GM18870 (cell line): ENCODE results near the gene ANO4.

Source experiments
- ATAC-seq: cut with Tn5 transposase; IDR thresholded peaks from one replicate; pipeline ENCODE4 v1.9.1; 2021; ENCODE audit warnings: moderate library complexity; ENCODE audit not compliant: unreplicated experiment

Gene ANO4

GRCh38 chr12:100794441-100795173 is at the start of gene ANO4:
ANO4 (plus strand) TSS chr12:100794776; CDS start chr12:100901786, 107,010 bp downstream.
- ATAC-seq = no peak

GRCh38 chr12:100745378-100746071 is 49.1 kb upstream of the ANO4 start:
- no peak for ATAC-seq

GRCh38 chr12:100752841-100753240 is 41.7 kb upstream of the ANO4 start:
- ATAC-seq = no peak

- ATAC-seq = no peak
Measured at GRCh38 chr12:100753837-100754236, 40.7 kb upstream of the ANO4 start.

- no peak for ATAC-seq
Measured at GRCh38 chr12:100755186-100755585, 39.4 kb upstream of the ANO4 start.

GRCh38 chr12:100758083-100758482 is 36.5 kb upstream of the ANO4 start:
- no peak for ATAC-seq

- no peak for ATAC-seq
Measured at GRCh38 chr12:100767371-100767770, 27.2 kb upstream of the ANO4 start.

- ATAC-seq = no peak
Measured at GRCh38 chr12:100767950-100768349, 26.6 kb upstream of the ANO4 start.

- ATAC-seq = no peak
Measured at GRCh38 chr12:100778967-100779590, 15.5 kb upstream of the ANO4 start.

- no peak for ATAC-seq
Measured at GRCh38 chr12:100789146-100789545, 5.4 kb upstream of the ANO4 start.

GRCh38 chr12:100789975-100790374 is 4.6 kb upstream of the ANO4 start:
- ATAC-seq = no peak

GRCh38 chr12:100790552-100790951 is 4.0 kb upstream of the ANO4 start:
- no peak for ATAC-seq

- no peak for ATAC-seq
Measured at GRCh38 chr12:100793182-100793581, 1.4 kb upstream of the ANO4 start.

GRCh38 chr12:100795174-100795799 is 711 bp downstream of the ANO4 start:
- ATAC-seq = no peak

- ATAC-seq = no peak
Measured at GRCh38 chr12:100795800-100796179, 1.2 kb downstream of the ANO4 start.

GRCh38 chr12:100796621-100797020 is 2.0 kb downstream of the ANO4 start:
- no peak for ATAC-seq

GRCh38 chr12:100797246-100797645 is 2.7 kb downstream of the ANO4 start:
- no peak for ATAC-seq

GRCh38 chr12:100797786-100798185 is 3.2 kb downstream of the ANO4 start:
- ATAC-seq = no peak

- no peak for ATAC-seq
Measured at GRCh38 chr12:100798286-100799160, 3.9 kb downstream of the ANO4 start.

GRCh38 chr12:100799770-100800169 is 5.2 kb downstream of the ANO4 start:
- ATAC-seq = no peak

GRCh38 chr12:100800723-100801122 is 6.1 kb downstream of the ANO4 start:
- no peak for ATAC-seq
